ENCODE data around the gene C10orf95.
"Not testable (repeated sequence)": the region's sequence is repeated elsewhere in the genome, so short reads cannot be mapped to it uniquely, and the experiment has no call there.

C10orf95 gene

GRCh38 chr10:102463983-102464382 is 12.6 kb upstream of the C10orf95 start:
- no peak for DNase-seq

- DNase-seq, result no peak
Observed at GRCh38 chr10:102462512-102463054, 11.2 kb upstream of the C10orf95 start.

GRCh38 chr10:102461187-102462054 is 10.1 kb upstream of the C10orf95 start:
- DNase-seq, result peak; percentile 87

- no peak for DNase-seq
Observed at GRCh38 chr10:102460836-102461186, 9.5 kb upstream of the C10orf95 start.

GRCh38 chr10:102458656-102459055 is 7.3 kb upstream of the C10orf95 start:
- no peak for DNase-seq

GRCh38 chr10:102457591-102458150 is 6.3 kb upstream of the C10orf95 start:
- no peak for DNase-seq

- DNase-seq, result no peak
Observed at GRCh38 chr10:102455893-102456471, 4.6 kb upstream of the C10orf95 start.

- DNase-seq, result not testable (repeated sequence)
Observed at GRCh38 chr10:102454662-102455487, 3.5 kb upstream of the C10orf95 start.

GRCh38 chr10:102453502-102453901 is 2.2 kb upstream of the C10orf95 start:
- DNase-seq, result no peak

GRCh38 chr10:102452672-102453340 is 1.5 kb upstream of the C10orf95 start:
- DNase-seq, result no peak

- peak; percentile 70 for DNase-seq
Observed at GRCh38 chr10:102450374-102451104, 804 bp downstream of the C10orf95 start.

- no peak for DNase-seq
Observed at GRCh38 chr10:102450124-102450373, 1.3 kb downstream of the C10orf95 start.

GRCh38 chr10:102449321-102450123 is 1.8 kb downstream of the C10orf95 start:
- peak; percentile 72 for DNase-seq

- DNase-seq, result no peak
Observed at GRCh38 chr10:102444851-102445250, 6.5 kb downstream of the C10orf95 start.

- no peak for DNase-seq
Observed at GRCh38 chr10:102438374-102438773, 13.0 kb downstream of the C10orf95 start.

- DNase-seq, result no peak
Observed at GRCh38 chr10:102437515-102437914, 13.8 kb downstream of the C10orf95 start.

- DNase-seq, result no peak
Observed at GRCh38 chr10:102436312-102436711, 15.0 kb downstream of the C10orf95 start.

GRCh38 chr10:102435529-102436233 is 15.7 kb downstream of the C10orf95 start:
- no peak for DNase-seq

GRCh38 chr10:102435133-102435497 is 16.2 kb downstream of the C10orf95 start:
- DNase-seq, result no peak

GRCh38 chr10:102434394-102435132 is 16.8 kb downstream of the C10orf95 start:
- DNase-seq, result no peak
